K562 (cell line): ENCODE data around the gene FBXO10. TPM values are rescaled to one million over a fixed set of nuclear protein-coding genes. Genes with fewer than 3 reads are reported as not detected.

Source experiments
- ATF7 ChIP-seq: fragments of 450-650 bp; IDR thresholded peaks from 2 replicates; pipeline ENCODE4 v1.7.1; 2014; ENCODE audit warnings: mild to moderate bottlenecking, moderate library complexity
- CXXC5 ChIP-seq: fragments of 250-450 bp; sonication (Bioruptor Pico); IDR thresholded peaks from 2 replicates; pipeline ENCODE4 v1.8.0; 2022; ENCODE audit warnings: inconsistent platforms, mild to moderate bottlenecking, moderate library complexity
- DNMT1 ChIP-seq: fragments of 450-650 bp; IDR thresholded peaks from 2 replicates; pipeline ENCODE4 v1.6.1; 2016; ENCODE audit warnings: antibody characterized with exemption, mild to moderate bottlenecking
- GMEB1 ChIP-seq: fragments of 250-450 bp; sonication (Bioruptor Pico); IDR thresholded peaks from 2 replicates; pipeline ENCODE4 v1.4.0; 2020; ENCODE audit warnings: mild to moderate bottlenecking
- GTF2B ChIP-seq: IDR thresholded peaks from 2 replicates; pipeline ENCODE4 v1.6.1; 2011; ENCODE audit not compliant: insufficient read length; ENCODE audit errors: extremely low read depth
- KLF1 ChIP-seq: fragments of 450-650 bp; IDR thresholded peaks from 2 replicates; pipeline ENCODE4 v1.6.1; 2016; ENCODE audit warnings: missing genetic modification characterization, missing compliant biosample characterization
- L3MBTL2 ChIP-seq: fragments of 450-650 bp; IDR thresholded peaks from 2 replicates; pipeline ENCODE4 v1.6.1; 2016; ENCODE audit warnings: mild to moderate bottlenecking, moderate library complexity
- MBD2 ChIP-seq: sonication (generic); IDR thresholded peaks from 2 replicates; pipeline ENCODE4 v1.6.1; 2016; ENCODE audit warnings: low read depth, borderline replicate concordance
- MNT ChIP-seq, 2 experiments: fragments of 450-650 bp; conservative IDR thresholded peaks; 2 replicates each; pipeline ENCODE4 v1.6.1; 2017; ENCODE audit warnings: mild to moderate bottlenecking in 2 of 2, moderate library complexity in 2 of 2
- NCOA2 ChIP-seq, 2 experiments: fragments of 450-650 bp; IDR thresholded peaks; 2 replicates each; pipeline ENCODE4 v1.6.1; 2018; ENCODE audit warnings: mild to moderate bottlenecking in 2 of 2, moderate library complexity in 1 of 2; ENCODE audit not compliant: partially characterized antibody in 2 of 2
- NFYB ChIP-seq: IDR thresholded peaks from 2 replicates; pipeline ENCODE4 v1.6.1; 2011; ENCODE audit warnings: mild to moderate bottlenecking, moderate library complexity; ENCODE audit not compliant: insufficient read length; ENCODE audit errors: extremely low read depth
- POLR2A ChIP-seq: fragments of 450-650 bp; conservative IDR thresholded peaks from 2 replicates; pipeline ENCODE4 v1.6.1; 2016
- PTBP1 ChIP-seq: fragments of 200-400 bp; formaldehyde crosslinking; IDR thresholded peaks from 2 replicates; pipeline ENCODE4 v1.6.1; 2017; ENCODE audit warnings: low read depth, low read length
- SAP30 ChIP-seq: fragments of 200-600 bp; sonication (generic); IDR thresholded peaks from 2 replicates; pipeline ENCODE4 v1.6.1; 2012; ENCODE audit warnings: borderline replicate concordance, low read depth, mild to moderate bottlenecking, moderate library complexity, low read length, control low read depth, inconsistent platforms; ENCODE audit not compliant: insufficient read depth, poor library complexity, severe bottlenecking
- USF1 ChIP-seq: sonication (generic); formaldehyde crosslinking; IDR thresholded peaks from 2 replicates; pipeline ENCODE4 v1.9.0; 2022; ENCODE audit warnings: mild to moderate bottlenecking, missing genetic modification reagents
- ZBTB49 ChIP-seq: sonication (generic); formaldehyde crosslinking; IDR thresholded peaks from 2 replicates; pipeline ENCODE4 v1.8.0; 2022; ENCODE audit warnings: missing genetic modification reagents, mild to moderate bottlenecking, borderline replicate concordance
- ZBTB7A ChIP-seq: IDR thresholded peaks from 2 replicates; pipeline ENCODE4 v1.6.1; 2011; ENCODE audit warnings: low read depth, mild to moderate bottlenecking, low read length, moderate library complexity, borderline replicate concordance; ENCODE audit not compliant: control insufficient read depth
- ZNF445 ChIP-seq: fragments of 250-450 bp; sonication (Bioruptor Pico); IDR thresholded peaks from 2 replicates; pipeline ENCODE4 v1.4.0; 2020; ENCODE audit warnings: low read depth, mild to moderate bottlenecking, moderate library complexity
- ZNF785 ChIP-seq: fragments of 250-450 bp; sonication (Bioruptor Pico); IDR thresholded peaks from 2 replicates; pipeline ENCODE4 v1.4.0; 2020; ENCODE audit warnings: mild to moderate bottlenecking
- polyA plus RNA-seq, 8 experiments: library from polyadenylated mRNA; depleted of rRNA in 4 of 8; stranded (reverse) in 5 of 8; unstranded in 3 of 8; fragments of >200 nt; fragmentation: Nextera tagmentation in 2 of 8; fragmentation: Illumina TruSeq in 1 of 8; extraction: Ambion mirVana in 2 of 8; extraction: Trizol in 1 of 8; gene quantifications; 2 replicates each; pipeline versions ENCODE4 v1.2.1 to v1.2.3, GENCODE V29; 2011 to 2014; ENCODE audit warnings: inconsistent platforms in 1 of 8, missing spikeins in 1 of 8
- total RNA-seq, 7 experiments: library from RNA; depleted of rRNA in 6 of 7; stranded (reverse); fragments of >200 nt in 6 of 7; fragmentation: Illumina TruSeq in 2 of 7; extraction: Trizol in 2 of 7; gene quantifications; 2 replicates each; pipeline versions ENCODE4 v1.2.1 to v1.2.3, GENCODE V29; 2011 to 2021; ENCODE audit warnings: low replicate concordance in 1 of 7

The FBXO10 gene
- total and polyA plus RNA-seq, 9 of the 15 experiments (the other 6 are each of a cell fraction or from before 2014, with no cell fraction given), result 0.84 to 9.9 (median 6.0) TPM

- TF ChIP-seq ZBTB7A (no peak), PTBP1 (0 out of 2 replicates have a peak, but pooled peaks have one; percentile 23), KLF1 (tag) (peak; percentile 51; the same call in 1 of the 2 replicates), SAP30 (peak; percentile 94), POLR2A (peak; percentile 97), GMEB1 (CRISPR knock-in tag) (peak; percentile 87), ZBTB49 (no peak), ZNF445 (CRISPR knock-in tag) (no peak), ZNF785 (CRISPR knock-in tag) (no peak), MNT (conservative IDR thresholded peaks at IDR 0.05) (peak; percentile 93 to 97), CXXC5 (CRISPR knock-in tag) (peak; percentile 91), MBD2 (peak; percentile 44; the same call in 1 of the 2 replicates), NFYB (peak; percentile 51), ATF7 (peak; percentile 64), NCOA2 (IDR thresholded peaks at IDR 0.05; ENCODE audit: partially characterized antibody in 2 of 2) (no peak), GTF2B (peak; percentile 9), DNMT1 (no peak), L3MBTL2 (peak; percentile 97), USF1 (CRISPR knock-in tag) (peak; percentile 66; the same call in 1 of the 2 replicates)
Measured at GRCh38 chr9:37485389-37486255, 90.6 kb downstream of the FBXO10 start, which contains the start of gene POLR1E (continued).
